Embryonic facial prominence (tissue), 1 donor: ENCODE measurements around the gene PMEPA1.

ENCODE experiments used
- DNase-seq: peaks from one replicate; pipeline ENCODE4 v3.0.0-alpha.2; 2016; ENCODE audit errors: extremely low spot score

The PMEPA1 gene

DNA sequence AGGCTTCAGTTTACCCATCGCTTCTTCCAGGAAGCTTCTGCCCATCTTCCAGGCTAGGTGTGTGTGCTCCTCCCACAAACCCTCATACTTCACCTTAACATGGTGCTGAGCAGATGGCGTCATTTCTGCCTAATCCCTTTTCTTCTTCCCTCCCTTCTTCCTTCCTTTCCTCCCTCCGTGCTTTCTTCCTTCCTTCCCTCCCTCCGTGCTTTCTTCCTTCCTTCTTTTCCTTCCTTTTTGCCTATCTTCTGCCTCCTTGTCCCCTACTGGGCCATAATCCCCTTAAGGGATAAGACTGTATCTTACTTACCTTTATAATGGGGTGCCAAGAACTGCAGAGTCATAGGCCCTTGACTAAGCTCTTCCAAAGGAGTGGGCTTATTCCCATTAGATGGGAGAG lies 27.5 kb upstream of the PMEPA1 start:
- no peak for DNase-seq

DNA sequence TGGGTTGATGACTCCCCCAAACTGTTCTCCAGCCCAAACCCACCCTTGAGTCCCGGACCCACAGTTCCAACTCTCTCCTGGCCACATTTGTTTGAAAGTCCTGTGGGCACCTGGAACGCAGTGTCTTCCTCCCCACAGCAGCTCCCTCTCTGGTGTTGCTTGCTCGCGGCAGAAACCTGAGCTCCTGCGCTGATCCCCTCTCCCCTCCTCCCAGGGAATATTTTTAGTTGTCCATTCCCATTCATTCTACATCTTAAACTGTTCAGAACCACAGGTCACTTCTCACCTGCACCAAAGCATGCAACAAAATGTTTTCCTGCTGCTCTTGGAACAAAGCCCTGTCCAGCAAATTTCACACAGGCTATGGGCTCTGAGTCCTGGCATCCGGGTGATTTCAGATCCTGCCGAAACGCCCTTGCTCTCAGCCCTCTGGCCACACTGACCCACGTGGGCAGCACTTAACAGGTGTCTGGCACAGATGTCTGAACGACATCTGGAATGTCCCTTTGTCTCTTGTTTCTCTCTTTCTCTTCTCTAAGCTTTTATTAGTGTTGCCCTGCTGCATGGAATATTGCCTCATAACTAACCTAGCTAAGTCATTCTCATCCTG lies 27.0 kb upstream of the PMEPA1 start:
- no peak for DNase-seq

DNA sequence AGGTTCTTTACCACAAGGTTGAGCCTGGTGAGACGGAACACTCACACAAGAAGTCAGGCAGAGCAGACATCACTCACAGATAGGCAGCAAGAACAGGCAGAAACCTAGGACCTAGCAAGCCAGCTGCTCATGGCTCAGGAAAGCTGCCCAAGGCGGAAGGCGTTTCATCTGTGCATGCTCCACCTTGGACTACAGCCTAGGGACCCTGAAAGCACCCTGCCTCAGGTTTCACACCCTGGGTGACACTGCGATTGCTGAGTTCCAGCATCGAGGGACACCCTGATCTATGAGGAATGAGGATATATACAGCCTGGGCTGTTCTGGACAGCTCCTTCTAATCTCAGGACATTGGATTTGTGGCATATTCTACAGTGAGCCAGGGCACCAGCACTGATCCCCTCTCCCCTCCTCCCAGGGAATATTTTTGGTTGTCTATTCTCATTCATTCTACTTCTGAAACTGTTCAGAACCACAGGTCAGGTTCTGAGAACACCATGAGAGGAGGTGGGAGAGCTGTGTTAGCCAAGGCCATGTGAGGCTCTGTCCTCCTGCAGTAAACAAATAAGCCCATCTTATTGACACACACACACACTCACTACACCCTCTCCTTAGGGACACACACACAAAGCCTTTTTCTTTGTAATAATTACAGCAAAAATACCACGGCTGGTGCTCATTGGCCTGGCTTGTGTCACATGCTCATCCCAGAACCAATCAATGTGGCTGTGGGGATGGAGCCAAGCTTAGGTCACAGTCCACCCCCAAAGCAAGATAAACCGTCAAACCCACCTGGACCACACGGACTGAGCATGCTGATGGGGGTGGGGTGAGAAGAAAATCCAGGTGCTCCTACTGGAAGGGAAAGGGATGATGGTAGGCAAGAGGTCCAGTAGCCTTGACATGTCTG lies 26.3 kb upstream of the PMEPA1 start:
- no peak for DNase-seq

DNA sequence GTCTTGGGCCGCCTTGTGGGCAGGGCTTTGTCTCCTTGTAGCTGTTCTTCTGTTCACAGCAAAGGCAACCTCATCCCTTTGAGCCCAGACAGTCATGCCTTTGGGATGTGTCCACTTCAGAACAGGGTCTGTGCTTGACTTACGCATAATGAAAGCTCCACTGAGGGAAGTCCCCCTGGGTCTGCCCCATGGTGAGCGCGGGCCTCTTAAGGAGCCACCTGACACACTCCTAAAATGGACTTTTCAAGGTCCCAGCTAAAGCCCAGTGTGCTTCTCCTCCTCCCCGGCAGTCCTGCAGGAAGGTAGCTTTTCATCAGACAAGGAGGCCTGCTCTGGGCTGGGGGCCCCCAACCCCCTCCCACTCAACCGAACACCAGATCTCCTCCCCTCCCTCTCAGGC lies 24.9 kb upstream of the PMEPA1 start:
- no peak for DNase-seq

DNA sequence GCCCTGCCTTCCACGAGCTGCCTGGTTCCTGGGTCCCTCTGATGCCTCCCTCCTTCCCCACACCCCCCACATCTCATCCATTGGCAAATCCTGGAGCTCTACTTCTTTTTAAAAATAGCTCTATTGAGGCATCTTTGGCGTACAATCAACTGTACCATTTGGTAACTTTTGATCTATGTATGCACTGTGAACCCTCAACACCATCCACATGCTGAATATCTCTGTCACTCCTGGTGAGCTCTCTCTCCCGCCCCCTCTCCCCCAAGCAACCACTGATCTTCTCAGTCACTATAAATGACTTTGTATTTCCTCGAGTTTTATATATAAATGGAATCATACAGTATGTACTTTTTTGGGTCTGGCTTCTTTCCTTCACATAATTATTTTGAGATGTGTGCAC lies 22.4 kb upstream of the PMEPA1 start:
- no peak for DNase-seq

DNA sequence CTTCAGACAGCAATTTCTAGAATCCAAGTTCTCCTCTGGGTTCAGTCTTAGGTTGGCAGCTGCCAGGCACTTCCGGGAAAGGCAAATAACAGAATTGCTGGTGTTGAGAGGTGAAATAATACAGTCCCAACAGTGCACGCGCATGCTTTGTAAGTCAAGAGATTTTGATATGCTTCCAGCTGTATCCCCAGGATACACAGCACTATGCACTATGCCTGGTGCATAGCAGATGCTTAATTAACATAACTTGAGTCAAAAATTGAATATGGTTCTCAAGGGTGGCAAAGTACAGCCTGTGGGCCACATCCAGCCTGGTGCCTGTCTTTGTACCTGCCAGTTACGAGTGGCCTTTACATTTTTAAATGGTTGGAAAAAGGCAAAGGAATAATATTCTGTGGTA lies 18.9 kb upstream of the PMEPA1 start:
- DNase-seq = no peak

DNA sequence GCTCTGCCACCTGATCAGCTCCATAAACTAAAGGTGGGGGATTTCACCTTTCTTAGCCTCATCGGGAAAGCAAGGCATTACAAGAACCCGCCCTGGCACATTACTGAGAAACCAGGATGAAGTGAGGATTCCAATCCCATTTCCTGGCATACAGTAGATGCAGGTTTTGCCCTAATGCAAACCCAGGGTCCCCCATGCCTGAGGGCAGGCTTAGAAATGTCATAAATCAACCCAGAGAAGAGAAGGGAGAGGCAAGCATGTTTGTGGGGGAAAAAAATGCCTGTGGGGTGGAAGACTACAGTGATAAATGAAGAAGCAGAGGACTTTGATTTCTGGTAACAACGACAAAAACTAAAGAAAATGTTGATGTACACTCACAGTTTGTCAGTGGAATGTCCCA lies 18.0 kb upstream of the PMEPA1 start:
- no peak for DNase-seq

DNA sequence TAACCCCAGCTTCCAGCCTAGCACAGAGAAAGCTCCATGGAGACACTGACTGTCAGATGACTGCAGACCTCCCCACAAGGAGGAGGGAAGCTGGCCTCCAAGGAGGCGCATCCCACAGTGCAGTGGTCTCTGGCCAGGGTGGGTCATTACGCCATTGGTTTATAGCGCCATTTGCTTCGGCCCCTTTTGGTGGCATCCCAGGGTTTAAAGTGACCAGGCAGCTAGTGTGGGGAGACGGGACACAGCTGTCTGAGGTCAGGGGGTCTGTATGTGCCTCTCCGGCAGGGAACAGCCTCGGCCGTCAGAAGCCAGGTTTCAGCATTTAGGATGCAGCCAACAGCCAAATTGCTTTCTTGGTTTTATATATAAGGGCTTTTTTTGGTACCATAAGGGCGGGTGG lies 15.8 kb upstream of the PMEPA1 start:
- no peak for DNase-seq

DNA sequence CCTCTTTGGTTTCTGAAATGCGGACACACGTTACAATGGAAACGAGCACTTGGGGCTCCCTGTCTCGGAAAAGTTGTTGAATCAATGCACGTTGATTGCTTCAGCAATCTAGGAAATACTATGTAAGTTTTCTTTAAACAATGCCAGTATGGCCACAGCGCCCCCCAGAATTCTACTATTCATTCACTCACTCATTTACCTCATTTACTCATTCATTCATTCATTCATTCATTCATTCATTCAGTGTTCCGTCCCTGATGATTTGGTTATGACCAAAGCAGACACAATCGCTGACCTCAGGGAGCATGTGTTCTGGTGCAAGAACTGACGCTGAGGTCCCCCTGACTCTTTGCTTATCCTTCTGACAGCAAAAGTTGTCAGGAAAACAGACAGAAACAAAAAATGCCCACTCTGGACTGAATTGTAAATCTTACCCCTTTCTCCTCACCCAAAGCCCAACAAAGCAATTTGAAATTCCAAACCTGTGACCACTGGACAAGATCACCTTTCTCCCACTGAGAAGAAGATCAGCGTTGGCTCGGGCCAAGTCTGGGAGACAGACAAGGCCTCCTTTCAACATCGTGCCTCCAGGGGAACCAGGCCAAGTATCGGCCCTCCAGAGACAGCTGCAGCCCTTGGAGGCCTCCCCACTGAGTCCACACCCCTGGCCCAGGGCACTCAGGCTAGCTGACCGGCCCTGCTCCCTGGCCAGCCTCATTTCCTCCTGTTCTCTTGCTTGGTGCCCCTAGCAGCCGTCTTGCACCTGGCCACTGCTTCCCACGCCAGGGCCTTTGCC lies 15.0 kb upstream of the PMEPA1 start:
- DNase-seq = no peak

DNA sequence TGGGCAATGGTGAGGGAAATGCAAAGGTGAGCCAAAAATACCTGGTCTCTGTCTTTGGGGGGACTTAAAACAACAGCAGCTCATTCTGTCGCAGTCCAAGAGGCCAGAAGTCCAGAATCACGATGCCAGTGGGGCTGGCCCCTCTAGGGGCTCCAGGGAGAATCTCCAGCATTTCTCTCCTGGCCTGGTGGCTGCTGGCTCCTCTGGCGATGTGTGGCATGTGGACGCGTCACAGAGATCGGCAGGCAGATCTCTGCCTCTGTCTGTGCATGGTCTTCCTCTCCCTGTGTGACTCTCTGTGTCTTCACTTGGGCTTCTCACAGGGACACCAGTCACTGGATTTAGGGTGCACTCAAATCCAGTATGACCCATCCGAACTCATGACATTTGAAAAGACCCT lies 14.0 kb upstream of the PMEPA1 start:
- no peak for DNase-seq

DNA sequence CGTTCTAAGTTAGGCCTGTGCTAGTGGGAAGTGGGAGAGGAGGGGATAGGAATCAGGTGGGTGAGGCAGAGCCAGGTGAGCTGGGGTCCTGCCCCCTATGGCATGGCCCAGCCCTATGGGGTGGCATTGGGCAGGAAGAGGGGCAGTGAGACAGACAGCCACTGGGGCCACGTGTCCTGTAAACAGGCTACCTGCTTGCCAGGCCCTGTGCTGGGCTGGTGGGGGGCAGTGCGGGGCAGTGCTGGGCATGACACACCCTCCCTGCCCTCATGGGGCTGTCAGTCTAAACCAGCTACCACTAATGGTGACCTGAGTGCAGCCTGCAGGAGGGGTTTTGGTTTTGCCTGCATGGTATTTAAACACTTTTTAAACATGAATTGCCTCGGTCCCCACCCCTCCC lies 10.1 kb upstream of the PMEPA1 start:
- DNase-seq = no peak

DNA sequence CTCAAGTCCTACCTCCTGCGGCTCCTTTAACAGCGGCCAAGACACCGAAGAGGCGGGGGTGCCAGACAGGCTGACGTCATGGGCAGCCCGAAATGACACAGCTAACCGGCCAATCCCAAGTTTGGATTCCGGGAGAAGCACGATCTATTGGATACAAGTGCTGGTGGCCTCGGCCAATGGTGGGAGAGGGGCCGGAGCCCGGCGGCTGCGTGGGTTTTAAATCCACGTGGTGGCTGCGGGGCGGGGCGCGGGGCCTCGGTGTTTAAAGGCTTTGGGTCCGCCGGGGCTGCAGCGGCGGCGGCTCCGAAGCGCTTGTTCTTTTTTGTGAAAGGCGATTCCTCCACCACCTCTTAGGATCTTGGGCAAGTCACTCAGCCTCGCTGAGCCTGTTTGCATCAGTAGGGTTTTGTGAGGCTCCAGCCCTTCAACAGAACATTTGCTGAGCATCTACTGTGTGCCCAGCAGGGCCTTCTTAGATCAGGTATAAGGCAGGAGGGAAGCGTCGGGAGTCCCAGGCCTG lies 8.7 kb upstream of the PMEPA1 start:
- peak; percentile 93 for DNase-seq

DNA sequence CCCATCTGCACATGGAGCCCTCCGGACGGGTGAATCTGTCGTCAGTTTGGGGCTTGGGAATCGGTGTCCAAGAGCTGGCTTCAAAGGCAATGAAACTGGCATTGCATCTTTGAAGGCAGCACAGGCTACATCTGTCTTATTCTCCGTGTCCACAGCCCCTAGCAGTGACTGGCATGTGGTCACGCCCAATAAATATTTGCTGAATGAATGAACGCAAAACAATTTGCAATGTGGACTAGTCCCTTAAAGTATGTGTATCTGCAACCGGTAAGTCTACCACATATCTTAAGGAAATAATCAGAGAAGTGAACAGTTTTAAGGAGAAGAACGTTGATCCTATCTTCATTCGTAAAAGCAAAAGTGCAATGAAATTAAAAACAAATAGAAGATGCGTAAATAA lies 8.0 kb upstream of the PMEPA1 start:
- DNase-seq = no peak

DNA sequence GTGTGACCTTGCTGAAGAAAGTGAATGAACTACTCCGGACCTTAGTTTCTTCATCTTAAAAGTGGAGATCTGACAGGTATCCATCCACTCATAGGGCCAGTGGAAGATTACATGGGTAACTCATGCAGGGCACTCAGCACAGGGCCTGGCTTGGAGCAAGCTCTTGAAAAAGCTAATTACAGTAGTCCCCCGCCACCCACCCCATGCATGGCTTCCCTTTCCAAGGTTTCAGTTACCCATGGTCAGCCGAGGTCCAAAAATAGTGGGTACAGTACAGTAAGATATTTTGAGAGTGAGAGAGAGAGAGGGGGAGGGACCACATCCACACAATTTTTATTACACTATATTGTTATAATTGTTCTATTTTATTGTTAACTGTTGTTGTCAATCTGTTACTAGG lies 7.1 kb upstream of the PMEPA1 start:
- DNase-seq = no peak

DNA sequence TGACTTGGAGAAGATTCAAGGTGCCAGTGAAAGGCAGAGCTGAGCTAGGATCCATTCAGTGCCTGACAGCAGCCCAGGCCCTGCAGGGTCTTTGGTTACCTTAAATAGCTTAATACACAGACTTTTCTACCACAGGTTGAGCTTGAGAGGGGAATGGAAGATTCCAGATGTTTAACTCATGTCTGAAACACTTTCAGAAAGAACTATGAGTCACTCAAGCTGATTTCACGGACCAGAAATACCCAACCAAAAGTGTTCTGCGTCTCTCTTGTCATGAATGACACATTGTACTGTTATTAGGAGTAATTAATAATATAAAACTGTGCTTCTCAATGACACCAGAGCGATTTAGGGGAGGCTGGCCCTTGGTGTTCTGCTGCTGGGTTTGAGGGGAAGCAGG lies 6.4 kb upstream of the PMEPA1 start:
- no peak for DNase-seq

DNA sequence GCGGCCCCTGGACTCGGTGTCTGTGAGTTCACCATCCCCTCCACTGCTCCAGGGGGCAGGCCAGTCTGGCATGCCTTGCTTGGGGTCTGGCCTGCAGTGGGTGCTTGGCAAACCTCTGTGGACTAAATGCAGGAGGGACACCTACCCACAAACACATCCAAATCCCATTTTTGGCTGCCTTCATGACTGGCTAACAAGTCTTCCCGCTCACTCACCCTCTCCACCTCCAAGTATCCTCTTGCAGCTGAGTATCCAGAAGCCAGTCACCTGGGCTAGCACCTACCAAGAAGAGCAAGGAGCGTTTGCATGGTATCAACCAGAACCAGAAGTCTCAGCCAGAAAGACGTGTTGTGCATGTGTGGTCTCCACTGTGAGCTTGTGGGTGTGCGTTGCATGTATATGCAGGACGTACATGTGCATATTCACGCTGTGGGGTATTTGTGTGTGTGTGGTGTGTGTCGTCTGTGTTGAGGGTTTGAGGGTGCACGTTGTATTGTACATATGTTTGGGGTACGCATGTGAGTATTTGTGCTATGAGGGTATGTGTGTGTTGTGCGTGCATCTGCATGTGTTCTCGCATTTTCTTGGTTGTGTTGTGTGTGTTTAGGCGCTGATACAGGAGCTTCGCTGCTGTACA lies 5.6 kb upstream of the PMEPA1 start:
- DNase-seq = no peak

DNA sequence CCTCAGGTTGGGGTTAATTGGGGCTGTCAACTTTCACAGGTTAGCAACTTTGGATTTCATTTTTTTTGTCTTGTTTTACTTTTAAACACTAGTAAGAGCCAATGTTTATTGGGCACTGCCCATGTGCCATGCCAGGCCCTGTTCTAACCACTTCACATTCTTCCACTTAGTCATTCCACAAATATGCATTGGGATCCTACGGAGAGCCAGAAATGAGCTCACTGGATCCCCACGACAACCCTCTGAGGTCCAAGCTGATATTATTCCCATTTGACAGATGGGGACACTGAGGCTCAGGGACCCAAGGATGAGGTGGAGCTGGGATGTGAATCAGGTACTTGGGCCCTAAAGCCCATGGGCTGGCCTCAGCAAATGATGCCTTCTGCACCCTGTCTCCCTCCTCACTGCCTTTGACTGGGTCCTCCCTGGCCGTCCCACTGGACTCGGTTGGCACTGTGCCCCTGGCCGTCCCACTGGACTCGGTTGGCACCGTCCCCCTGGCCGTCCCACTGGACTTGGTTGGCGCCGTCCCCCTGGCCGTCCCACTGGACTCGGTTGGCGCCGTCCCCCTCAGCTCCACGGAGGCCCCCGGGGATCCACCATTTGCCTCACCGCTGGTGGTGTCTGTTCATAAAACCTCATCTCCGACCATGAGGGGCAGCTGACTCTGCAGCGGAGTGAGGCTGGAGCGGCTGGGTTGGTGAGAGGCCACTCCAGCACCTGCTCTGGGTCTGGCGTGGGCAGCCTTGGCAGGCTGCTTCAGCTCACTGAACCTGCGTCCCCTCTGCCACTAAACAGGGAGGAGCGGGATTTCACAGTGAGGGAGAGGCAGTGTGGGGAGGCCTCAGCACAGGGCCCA lies 4.8 kb upstream of the PMEPA1 start:
- DNase-seq = no peak

DNA sequence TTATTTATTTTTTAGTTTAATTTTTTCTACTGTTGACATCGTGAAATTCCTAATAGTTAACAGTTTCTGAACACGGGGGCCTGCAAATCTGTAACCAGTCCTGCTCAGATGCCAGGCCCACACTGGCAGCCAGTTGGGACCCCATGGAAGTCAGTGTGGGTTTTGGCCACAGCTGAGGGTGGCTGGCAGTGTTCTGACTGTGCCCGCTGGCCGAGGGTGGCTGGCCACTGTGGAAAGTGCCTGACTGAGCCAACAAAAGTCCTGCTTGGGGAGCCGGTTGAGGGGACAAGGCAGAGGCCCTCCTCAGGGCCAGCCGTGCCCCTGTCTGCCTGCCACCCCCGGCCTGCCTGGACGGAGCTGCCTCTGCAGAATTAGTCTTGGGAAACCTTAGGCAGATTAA lies 4.1 kb upstream of the PMEPA1 start:
- no peak for DNase-seq

DNA sequence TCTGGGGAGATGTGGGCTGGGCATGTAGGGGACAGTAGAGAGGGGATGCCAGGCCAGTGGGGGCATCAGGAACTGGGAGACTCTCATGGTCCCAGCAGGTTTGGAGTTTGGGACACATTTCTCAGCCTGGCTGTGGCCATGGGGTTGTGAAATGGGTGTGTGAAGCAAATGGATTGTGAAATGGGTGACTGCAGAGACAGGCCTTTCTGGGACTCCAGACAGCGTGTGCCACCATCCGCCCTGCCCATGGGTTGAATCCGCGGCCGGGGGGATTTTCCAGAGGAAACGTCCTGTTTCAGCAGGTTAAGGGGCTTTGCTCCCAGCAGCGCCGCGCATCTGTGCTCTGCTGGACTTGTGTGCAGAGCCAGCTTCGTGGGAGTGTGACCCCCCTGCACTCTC lies 3.7 kb upstream of the PMEPA1 start:
- DNase-seq = no peak

DNA sequence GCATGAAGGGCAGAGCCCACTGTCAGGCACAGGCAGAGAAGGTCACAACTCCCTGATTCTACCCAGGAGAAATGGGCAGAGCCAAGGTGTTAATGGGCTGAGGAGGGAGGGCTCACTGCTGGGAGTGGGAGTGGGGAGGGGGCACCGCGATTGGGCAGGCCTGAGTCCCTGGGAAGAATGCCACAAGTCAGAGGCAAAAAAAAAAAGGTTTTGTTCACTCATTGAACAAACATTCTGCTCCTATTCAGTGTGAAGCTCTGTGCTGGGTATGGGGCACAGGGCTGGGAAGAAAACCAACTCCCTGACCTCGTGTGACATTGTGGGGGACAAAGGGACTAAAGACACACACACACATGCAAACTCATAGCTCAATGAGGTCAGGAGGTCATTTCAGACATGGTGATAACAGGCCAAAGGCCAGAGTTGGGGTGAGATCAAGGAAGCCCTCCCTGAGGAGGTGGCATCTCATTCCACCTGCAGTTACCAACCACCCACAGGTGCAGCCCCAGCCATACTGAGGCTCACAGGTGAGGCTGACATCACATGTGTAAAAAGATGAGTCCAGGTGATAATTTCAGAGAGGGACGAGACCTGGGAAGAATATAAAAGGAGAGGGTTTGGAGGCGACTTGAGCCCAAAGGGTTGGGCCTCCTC lies 3.2 kb upstream of the PMEPA1 start:
- no peak for DNase-seq

DNA sequence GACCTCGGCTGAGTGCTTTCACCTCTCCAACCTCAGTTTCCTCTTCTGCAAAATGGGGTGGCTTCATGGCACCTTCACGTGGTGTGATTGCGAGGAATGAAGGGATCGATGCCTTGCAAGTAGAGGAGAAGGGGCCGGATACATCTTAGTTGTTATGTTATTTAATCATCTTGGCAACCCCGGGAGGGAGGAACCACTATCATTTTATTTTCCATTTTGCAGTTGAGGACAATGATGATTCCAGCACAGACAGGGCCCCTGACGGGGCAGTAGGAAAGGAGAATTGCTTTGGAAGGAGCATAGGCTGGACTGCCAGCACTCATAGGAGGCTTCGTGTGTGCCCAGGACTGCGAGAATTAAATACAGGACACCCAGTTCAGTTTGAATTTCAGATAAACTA lies 2.5 kb upstream of the PMEPA1 start:
- DNase-seq = no peak
